GM12864 (cell line): ENCODE data around the gene DNAH3.

Source experiments
- DNase-seq: peaks from one replicate; pipeline ENCODE4 v3.0.0-alpha.2; 2011; ENCODE audit warnings: low read depth
- H3K4me3 ChIP-seq: 2 replicates; pipeline ENCODE4 v1.5.1; 2011; ENCODE audit warnings: mild to moderate bottlenecking, low read depth, low read length, control low read depth
- TF ChIP-seq, protein P1 (sequence below): IDR thresholded peaks from 2 replicates; pipeline ENCODE4 v1.5.1; 2011; ENCODE audit warnings: low read depth, mild to moderate bottlenecking, moderate library complexity, low read length, control low read depth, inconsistent platforms; ENCODE audit errors: missing control alignments

The DNAH3 gene

DNA sequence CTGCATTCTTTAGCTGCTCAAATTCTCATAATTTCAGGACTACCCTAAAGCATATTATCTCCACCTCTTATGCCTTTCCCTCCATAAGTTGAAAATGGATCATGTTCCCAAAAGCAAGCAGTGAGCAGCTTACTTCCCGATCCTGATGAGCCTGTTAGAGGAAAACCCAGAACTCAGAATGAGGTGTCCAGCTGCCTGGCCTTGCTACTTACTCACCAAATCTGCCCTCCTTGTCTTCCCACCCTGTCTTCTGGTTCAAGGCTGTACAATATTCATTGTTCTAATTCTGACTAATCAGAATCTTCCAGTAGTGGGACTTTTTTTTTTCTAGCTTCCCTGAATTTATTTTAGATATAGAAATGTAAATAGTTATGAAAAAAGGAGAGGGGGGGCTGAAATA is 239.3 kb downstream of the DNAH3 start:
- no peak for DNase-seq
- TF ChIP-seq, protein P1, sequence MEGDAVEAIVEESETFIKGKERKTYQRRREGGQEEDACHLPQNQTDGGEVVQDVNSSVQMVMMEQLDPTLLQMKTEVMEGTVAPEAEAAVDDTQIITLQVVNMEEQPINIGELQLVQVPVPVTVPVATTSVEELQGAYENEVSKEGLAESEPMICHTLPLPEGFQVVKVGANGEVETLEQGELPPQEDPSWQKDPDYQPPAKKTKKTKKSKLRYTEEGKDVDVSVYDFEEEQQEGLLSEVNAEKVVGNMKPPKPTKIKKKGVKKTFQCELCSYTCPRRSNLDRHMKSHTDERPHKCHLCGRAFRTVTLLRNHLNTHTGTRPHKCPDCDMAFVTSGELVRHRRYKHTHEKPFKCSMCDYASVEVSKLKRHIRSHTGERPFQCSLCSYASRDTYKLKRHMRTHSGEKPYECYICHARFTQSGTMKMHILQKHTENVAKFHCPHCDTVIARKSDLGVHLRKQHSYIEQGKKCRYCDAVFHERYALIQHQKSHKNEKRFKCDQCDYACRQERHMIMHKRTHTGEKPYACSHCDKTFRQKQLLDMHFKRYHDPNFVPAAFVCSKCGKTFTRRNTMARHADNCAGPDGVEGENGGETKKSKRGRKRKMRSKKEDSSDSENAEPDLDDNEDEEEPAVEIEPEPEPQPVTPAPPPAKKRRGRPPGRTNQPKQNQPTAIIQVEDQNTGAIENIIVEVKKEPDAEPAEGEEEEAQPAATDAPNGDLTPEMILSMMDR, result no peak
- H3K4me3 ChIP-seq, result no peak overlapping the region

DNA sequence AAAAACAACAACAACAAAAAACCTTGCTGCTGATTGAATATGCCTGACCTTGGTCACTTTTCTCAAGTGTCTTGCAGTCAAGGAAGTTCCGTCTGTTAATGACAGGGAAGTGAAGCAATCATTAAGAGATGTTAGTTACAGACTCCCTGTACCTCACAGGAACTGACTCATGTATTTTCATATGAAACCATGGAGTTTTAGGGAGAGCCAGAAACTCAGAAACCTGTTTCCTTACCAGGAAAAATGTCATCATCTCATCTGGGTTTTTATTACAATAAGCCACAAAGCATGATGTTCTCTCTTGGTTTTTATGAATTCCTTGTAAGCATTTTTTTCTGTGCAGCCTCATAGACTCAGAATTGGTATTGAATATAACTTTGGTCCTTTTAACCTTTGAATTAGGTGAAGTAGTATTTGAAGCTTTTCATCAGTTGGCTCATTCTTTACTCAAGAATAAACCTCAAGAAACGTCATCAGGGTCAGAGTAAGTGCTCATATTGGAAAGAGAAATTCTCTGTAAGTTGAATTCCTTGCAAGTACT is 239.8 kb downstream of the DNAH3 start:
- TF ChIP-seq, protein P1, result no peak
- no peak overlapping the region for H3K4me3 ChIP-seq
- DNase-seq, result no peak

DNA sequence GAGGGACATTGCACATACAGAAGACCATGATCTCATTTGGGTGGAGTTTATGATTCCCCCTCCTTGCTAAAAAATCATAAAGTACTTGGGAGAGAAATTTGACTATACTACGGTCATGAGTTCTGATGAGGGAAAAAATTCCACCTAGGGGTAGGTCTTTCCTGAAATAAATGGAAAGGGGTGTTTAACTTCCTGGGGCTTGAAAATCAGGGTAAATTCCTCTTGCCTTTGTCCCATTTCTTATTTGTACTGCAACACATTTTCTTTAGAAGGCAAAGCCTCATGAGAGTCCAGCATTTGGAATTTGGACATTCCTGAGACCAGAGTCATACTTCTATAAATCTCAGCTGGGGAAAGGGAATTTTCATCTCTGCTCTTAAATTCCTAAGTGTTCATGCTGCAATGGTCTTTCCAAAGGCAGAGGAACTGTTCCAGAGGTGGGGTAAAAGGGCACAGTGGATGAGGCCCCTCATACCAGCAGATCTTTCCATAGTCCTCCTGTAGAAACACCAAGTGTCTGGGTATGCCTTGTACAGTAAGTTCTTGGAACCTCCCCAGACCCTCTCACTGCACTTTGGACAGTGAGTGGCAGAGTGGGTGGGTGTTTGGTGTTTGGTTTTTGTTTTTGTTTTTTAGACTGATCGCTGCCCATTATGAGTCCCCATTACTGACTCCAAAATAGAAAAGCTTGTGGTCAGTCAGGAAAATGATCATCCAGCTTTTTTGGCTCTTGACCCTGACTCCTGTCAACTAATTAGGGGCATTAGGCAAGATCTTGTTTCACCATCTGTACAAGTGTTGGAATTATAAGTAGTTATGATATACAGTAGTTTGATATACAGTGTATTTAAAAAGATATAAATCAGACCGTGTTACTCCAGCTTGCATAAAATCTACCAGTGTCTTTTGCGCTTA is 244.0 kb downstream of the DNAH3 start:
- TF ChIP-seq, protein P1, result no peak
- H3K4me3 ChIP-seq, result no peak overlapping the region
- no peak for DNase-seq

DNA sequence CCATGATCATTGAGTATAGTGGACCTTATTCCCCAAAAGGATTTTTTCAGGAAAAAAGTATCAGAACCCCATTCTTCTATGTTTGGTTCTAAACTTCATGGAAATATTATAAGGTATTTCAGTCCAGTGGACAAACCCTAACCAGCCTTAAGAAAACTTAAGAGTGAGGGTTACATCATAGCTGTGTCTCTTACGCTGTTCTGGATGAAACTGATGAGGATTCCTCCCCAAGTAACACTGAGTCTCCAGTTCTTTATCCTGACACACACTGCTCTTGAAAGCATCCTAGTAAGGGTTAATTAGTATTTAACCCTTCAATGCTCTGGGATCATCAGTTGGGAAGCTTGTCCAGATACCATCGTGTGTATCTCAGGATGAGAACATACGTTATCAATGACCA is 245.1 kb downstream of the DNAH3 start:
- H3K4me3 ChIP-seq, result no peak overlapping the region
- DNase-seq, result no peak
- TF ChIP-seq, protein P1, result no peak

DNA sequence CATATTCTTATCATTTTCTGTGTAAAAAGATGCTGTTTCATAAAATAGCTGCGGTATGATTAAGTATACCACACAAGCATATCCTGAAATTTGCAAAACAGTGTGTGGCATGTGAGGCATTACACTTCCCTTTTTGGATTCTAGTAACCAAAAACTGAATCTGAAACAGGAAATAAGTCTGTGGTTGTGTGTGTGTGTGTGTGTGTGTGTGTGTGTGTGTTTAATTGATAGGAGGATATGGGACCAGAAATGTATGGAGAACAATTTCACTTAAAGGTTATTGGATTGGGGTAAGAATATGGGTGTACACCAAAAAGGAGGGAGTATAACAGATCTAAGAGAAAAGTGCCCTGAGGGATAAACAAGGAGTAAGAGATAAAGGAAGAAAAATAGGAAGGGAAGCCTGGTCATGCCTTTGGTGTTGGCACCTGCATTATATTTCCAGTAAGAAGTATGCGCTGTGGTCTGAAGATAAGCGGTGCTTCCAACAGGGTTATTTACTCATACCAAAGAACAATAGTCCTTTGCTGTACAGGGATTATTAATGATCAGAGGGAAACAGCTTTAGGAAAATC is 246.1 kb downstream of the DNAH3 start:
- TF ChIP-seq, protein P1, result no peak
- H3K4me3 ChIP-seq, result no peak overlapping the region
- DNase-seq, result peak; percentile 69

DNA sequence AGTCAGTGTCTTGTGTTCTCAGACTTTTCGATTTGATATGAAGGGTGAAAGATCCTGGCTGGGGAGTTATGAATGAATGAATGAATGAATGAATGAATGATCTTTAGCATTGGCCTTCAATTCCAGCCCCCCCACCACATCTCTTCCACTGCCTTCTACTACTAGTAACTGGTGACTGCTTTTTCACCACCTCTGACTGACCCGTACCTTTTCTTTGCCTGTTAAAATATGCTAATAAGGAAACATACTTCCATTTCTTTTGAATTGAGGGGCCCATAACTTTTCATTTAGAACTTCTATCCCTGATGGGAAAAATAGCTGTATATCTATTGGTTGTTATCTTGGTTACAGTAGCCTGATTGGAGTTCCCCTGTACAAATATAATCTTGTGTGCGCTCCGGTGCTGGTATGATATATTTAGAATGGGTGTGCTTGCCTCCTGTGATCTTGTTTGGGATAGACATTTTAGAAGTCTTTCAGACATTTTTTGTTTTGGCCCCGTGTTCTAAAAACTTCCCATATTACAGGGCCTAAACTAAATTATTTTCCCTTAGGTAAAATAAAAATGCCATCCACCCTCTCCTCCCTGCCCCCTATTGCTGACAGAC is 246.6 kb downstream of the DNAH3 start:
- TF ChIP-seq, protein P1, result no peak
- H3K4me3 ChIP-seq, result no peak overlapping the region
- no peak for DNase-seq
